Body of pancreas (tissue), 4 donors: ENCODE results near the gene FGD5.

ENCODE experiments used
- CTCF ChIP-seq, 7 experiments: fragments of 450-650 bp in 4 of 7; fragments of 200-600 bp in 3 of 7; sonication (generic) in 3 of 7; IDR thresholded peaks; one replicate each; pipeline ENCODE4 v1.5.1; 2016 to 2019; ENCODE audit warnings: antibody characterized with exemption in 7 of 7
- POLR2A ChIP-seq, 3 donors: fragments of 450-650 bp; IDR thresholded peaks; one replicate each; pipeline ENCODE4 v1.6.1; 2016; ENCODE audit warnings: antibody characterized with exemption in 3 of 3, mild to moderate bottlenecking in 2 of 3

- TF ChIP-seq CTCF (IDR thresholded peaks at IDR 0.05) (no peak), POLR2A (IDR thresholded peaks at IDR 0.05) (no peak)
Observed at GRCh38 chr3:14834807-14835466, 16.2 kb downstream of the FGD5 start.
